GM21717 (cell line): ENCODE results near the gene TNS1.

Experiments
- ATAC-seq: cut with Tn5 transposase; IDR thresholded peaks from one replicate; pipeline ENCODE4 v1.9.1; 2021; ENCODE audit warnings: mild to moderate bottlenecking, moderate library complexity; ENCODE audit not compliant: unreplicated experiment

The TNS1 gene

DNA sequence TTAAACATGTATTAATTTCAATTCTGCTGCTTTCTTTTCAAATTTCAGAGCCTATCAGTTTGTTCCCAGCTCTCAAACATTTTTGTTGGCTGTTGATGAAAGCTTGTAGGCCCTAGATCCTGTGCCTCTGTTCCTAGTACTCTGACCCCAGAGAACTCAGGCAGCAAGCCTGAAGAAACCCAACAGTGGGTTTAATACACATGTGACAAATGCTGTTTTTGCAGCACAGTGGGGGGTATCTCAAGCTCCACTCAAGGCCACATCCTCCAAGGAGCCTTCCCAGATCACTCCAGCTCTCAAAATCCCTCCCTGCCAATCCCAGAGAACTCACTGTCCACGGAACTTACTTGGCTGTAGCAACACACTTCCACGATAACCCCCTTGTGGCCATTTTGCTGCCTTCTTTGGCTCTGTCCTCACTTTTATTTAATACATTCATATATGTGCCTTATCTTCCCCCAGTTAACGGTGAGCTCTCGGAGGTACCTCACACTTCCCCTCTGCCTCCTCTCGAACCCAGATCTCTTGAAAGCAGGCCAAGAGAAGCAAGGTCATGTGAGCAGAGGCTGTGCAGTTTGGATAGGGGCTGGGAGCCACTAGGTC lies 122.4 kb downstream of the TNS1 start:
- ATAC-seq: no peak

DNA sequence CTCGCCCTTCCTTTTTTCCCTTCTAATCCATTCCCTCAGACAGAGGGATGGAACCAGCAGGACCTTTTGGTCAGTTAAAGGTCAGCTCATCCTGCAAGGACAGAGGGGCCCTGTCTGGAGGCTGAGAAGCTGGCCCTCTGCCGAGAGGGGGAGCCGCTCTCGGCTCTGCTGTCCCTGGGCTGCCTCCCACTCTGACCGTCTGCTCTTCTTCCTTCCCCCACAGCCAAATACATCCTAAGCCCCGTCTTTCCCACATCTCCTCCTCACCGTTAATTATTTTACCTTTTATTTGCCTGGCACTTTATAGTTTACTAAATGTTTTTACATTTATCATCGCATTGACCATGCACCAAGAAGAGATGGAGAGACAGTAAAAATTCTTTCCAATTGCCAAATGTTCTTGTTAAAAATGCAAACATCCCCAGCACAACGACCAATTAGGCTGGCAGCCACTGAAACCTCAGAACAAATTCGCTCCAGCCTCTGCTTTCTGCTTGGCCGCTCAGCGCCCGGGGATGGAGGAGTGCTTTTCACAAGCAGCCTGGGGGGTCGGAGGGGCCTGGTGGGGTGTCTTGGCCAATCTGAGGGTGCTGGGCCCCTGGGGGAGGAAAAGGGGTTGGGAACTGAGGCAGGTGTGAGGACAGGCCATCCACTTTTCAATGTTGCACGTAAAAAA lies 123.7 kb downstream of the TNS1 start:
- no peak for ATAC-seq

DNA sequence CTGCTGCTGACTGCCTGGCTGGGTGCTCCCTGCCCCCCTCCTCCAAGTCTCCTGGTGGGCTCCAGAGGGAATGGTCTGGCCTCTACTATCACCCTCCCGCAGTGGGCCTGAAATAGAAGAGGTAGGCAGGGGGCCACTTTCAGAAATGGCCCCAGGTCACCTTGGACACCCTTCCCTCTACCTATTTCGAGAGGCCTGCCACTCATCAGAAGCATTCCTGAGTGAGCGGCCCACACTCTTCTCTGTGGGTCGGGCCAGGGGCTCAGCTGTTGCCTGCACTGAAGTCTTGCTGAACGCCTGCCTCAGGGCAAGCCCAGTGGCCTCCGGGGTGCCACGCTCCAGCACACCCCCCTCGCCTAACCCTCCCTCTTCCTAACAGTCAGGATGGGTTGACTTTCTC lies 124.9 kb downstream of the TNS1 start:
- no peak for ATAC-seq

DNA sequence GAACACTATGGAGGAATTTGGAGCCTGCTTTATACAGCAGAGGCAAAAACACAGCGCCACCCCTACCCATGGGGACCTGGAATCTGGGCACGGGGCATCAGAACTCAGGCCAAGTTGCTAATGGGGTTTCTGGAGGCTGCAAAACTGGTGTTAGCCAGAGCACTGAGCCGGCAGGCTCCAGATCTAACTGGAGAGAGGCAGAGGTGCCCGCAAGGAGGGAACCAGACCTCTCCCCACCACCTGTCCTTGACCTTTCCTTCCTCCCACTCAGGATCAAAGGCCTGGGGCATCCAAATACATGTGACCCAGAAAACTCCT lies 126.6 kb downstream of the TNS1 start:
- no peak for ATAC-seq

DNA sequence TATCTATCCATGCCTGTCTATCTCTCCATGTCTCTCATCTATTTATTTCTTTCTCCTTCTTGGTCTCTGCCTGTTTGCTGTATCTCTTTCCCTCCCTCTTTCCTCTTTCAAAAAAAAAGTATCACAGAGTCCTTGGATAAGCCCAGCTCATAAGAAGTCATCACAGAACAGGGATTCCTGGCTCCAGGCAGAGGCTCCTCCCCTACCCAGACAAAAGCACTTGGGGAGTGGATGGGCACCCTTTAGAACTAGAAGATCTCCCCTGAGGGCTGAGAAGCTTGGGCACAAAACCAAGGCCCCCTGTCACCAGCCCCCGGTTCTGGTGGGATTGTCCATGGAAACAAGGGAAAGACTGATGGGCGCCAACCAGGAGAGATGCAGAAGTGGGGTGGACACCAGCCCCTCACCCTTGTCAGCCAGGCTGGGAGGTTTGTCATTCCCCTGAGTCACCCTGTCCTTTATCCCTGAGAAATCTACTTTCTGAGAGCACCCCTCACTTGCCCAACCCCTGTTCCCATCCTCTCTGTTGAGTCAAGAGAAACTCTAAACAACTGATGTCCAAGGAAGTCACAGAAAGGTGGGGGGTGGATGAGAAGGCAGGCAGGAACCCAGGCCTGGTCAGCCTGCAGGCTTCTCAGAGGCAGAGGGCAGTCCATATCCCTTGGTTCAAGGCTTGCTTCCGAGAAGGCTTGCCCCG lies 127.1 kb downstream of the TNS1 start:
- no peak for ATAC-seq

DNA sequence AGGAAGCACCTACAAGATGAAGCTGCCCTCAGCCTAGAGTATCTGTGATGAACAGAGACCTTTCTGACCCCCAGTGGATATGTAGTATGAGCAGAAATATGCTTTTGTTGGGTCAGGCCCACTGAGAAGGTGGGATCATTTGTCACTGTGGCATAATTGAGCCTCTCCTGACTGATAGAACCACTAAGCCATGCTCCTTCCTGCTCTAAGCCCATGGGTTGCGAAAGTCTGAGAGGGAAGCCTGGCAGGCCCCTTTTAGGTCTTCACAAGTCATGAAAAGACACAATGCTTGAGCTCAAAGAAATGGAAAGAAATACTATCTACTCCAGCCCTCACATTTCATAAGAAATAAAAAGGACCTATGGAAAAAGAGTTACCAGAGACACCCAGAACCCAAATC lies 127.7 kb downstream of the TNS1 start:
- ATAC-seq: no peak

DNA sequence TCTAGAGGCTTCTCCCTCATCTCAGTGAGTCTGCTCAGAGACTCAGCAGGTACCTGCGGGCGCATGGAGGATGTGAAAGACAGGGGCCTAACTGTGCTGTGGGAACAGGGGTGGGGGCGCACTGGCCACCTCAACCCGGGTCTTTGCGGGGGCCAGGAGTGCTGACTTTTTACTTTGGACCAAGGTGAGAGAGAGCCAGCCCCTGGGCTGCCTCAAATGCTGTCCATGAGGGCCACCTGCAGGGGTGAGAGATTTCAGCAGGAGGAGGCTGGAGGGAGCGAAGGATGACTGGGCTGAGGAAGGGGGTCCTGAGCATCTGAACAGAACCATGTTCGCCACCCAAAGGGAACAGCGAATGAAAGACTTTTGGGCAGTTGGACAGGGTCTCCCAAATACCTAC lies 129.4 kb downstream of the TNS1 start:
- ATAC-seq: no peak

DNA sequence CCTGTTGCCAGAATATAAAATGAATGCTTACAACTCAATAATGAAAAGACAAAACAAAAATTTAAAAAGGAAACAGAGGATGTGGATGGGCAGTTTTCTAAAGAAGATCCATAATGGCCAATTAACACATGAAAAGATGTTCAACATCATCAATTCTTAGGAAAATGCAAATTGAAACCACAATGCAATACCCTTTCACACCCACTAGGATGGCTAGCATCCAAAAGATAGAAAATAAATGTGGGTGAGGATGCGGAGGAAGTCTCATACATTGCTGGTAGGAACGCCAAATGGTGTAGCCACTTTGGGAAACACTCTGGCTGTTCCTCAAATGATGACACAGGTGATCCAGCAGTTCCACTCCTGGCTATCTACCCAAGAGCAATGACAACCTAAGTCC lies 130.5 kb downstream of the TNS1 start:
- ATAC-seq: no peak

DNA sequence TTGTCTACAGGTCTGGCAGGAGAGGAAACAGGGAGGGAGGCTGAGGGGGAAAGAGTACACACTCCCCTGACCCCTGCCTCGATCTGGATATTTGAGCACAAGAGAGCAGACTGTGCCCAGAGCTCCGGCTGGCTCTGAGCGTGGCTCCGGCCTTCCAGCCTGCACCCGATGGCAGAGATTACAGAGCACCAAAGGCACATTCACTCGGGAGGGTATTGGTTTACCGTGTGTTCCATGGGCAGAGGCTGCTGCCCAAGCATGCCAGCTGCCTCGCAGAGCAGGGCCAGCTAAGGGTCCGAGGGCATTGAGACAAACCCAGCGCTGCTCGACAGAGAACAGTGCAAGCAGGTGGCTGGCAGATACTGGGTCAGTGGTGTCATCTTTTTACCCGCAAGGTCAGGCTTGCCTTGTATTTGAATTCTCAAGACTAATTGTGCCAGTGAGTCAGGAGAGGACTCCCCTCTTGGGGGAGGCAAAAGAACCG lies 132.2 kb downstream of the TNS1 start:
- ATAC-seq: no peak

DNA sequence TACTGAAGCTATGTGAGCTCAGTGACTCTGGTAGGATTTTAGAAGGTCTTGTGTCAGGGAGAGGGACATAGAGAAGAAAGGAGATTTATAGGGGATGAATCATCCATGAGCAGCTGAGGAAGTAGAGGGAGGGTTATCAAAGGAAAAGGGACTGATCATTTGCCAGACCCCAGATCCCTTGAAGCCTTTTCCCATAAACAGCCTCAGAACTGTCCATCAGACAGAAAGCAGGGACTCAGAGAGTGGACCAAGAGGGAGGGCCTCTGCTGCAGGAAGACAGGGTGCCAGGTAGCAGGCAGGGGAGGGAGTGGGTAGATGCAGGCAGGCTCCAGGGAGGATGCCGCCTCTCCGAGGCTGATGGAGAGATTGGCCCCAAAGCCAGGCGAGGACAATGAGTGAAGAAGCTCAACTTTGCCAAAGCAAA lies 133.9 kb downstream of the TNS1 start:
- no peak for ATAC-seq

DNA sequence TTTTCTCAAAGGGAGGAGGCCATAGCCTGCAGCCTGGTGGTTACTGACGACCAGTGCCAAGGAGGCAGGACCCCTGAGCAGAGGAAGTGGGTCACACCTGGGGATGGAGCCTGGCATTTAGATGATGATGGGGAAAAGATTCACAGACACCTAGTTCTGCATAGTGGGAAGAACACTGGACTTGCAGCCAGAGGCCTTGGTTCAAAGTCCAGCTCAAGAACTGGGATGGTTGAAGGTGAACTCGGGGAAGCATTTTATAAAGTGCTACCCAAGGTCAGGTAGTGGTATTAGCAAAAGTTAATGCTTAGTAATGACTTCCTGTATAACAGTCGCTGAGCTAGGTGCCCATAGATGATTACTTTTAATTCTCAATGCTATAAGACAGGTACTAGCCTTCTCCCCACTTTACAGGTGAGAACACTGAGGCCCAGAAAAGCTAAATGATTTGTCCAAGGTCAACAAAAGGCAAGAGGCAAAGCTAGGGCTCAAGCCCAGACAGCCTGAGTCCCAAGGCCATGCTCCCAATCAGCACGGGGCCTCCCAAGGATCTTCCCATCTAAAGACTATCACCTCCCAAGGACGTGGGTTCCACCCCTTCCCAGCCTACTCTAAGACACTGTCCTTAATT lies 134.4 kb downstream of the TNS1 start:
- ATAC-seq: no peak

DNA sequence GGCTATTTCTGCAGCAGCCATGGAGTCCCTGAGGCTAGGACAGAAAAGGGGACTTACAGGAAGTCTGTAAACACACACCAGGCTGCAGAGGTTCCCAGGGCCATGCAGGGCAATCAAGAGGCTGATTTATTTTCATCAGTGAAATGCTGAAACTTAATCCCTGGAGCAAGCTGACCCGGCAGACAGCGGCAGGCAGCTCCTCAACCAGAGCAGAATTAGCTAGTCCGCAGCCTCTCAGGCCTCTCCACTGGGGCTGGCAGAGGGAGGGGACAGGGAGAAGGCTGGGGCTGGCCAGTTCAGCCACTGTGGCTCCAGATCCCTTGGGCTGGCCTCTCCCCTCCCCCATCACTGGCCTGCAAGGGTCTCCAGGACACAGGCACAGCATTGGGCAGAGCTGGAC lies 136.3 kb downstream of the TNS1 start:
- no peak for ATAC-seq

DNA sequence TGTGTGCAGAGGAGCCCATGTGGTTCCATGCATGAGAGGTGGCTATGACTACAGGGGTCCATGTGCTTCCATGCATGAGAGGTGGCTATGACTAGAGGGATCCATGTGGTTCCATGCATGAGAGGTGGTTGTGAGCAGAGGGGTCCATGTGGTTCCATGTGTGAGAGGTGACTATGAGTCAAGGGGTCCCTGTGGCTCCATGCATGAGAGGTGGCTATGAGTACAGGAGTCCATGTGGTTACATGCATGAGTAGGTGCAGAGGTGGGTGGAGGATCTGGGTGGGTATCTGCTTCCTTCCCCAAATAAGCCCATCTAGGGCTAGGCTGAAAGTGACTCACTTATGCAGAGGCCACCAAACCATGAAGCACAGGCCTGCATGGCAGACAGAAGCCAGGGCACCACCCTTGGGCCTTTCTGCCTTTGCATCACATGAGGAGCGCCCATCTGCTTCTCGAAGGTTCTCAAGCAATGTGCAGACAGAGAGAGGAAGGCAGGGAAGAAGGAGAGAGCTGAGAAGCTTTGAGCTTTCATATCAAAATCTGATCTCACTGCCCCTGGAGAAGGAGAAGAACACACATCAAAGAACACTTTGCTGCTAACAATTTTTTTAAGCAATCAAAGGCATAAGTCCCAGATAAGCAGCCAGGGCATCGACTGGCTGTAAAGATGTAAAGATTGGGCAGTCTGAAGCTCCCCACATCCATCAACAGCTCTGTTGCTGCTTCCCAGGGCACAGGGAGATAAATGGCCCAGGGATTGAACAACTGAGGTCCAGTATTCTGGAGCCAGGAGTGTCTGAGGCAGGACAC lies 137.6 kb downstream of the TNS1 start:
- ATAC-seq: peak; percentile 67

DNA sequence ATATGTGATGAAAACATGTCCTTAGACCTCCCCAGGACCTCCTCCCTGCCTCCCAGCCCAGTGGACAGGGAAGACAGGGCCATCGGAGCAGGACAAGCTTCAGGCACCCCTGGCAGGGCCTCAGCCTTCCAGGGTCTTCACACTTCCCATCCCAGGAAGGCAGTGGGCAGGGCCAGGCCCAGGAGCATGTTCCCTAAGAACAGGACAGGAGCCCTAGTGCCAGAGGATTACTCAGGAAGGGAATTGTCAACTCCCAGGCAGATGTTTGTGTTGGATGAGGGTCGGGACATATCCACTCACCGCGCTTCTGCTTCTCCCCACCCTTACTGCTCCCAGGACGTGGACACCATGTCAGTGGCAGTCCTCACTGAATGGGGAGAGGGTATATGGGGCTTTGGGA lies 138.9 kb downstream of the TNS1 start:
- ATAC-seq: no peak

DNA sequence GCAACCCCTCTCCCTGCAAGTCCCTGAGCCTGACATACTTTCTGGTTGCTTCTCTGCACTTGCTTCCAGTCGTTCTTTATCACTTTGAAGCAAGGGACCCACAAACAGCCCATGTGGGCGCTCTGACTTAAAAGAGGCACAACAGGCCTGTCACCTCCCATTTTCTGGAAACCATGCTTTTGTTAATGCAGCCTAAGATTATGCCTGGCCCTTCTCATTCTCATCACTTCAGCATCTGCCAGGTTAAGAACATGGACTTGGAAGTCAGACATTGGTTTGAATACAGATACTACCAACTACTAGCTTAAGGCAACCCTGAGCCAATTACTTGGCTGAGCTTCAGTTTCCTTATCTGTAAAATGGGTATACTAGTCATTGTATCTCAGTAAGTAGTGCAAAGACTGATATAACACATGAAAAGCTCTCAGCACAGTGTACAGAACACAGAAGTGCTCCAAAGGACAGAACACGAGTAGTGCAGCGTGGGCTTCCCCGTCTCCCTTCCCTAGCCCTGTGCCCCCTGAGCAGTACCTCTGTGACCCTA lies 141.4 kb downstream of the TNS1 start:
- no peak for ATAC-seq

DNA sequence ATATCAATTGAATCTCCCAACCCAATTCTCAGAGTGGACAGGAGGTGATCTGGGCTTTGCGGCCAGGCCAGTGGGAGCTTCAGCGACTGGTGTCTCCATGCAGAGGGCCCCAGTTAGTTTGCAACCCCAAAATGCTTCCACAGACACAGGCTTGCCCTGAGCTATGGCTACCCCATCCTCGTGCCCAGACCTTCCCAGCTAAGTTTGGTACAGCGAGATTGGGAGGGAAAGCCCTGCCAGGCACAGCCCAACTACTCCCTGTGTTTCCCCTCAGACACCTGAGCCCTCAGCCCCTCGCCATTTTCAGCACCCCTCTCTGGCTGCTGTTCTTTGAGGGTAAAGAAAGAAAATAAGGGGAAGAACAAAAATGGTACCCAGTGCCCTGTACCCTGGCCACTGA lies 142.9 kb downstream of the TNS1 start:
- ATAC-seq: no peak

DNA sequence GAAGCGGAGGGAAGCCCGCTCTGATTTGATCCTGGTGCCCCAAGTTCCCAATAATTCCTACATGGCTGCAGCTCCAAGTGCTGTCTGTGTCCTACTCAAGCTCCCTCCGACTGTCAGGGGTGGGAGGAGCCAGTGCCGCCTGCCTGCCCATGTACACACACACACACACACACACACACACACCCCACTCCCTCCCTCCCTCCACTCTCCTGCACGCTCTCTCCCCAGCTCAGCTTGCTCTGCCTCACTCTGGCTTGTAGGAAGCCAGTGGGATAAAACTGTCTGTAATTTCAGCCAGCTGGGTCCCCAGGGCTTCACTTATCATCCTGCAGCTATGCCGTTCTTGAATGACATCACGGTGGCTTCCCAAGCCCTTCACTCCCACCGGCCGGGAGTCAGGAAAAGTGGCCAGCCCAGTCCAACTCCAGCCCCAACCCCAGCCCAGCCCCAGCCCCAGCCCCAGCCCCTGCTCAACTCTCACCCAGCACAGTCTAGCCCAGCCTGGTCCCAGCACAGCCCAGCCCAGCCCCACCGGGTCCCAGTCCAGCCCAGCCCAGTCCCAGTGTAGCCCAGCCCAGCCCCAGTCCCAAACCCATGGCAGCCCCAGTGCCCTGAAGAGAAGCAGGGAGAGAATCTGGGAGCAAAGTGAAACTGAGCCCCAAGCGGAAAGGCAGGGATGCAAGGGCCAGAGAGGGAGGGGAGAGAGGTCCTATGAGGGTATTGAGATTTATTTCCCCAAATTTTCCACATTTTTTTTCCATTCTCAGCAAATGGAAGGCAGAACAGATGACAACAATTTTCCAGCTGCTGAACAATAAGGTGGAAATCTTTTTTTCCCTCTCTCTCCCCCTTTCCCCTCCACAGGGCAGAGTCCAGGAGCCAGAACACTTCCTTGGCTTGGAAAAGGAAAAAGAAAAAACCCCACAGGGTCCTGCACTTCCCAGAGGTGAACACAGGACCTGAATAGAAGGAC lies 144.0 kb downstream of the TNS1 start:
- no peak for ATAC-seq

DNA sequence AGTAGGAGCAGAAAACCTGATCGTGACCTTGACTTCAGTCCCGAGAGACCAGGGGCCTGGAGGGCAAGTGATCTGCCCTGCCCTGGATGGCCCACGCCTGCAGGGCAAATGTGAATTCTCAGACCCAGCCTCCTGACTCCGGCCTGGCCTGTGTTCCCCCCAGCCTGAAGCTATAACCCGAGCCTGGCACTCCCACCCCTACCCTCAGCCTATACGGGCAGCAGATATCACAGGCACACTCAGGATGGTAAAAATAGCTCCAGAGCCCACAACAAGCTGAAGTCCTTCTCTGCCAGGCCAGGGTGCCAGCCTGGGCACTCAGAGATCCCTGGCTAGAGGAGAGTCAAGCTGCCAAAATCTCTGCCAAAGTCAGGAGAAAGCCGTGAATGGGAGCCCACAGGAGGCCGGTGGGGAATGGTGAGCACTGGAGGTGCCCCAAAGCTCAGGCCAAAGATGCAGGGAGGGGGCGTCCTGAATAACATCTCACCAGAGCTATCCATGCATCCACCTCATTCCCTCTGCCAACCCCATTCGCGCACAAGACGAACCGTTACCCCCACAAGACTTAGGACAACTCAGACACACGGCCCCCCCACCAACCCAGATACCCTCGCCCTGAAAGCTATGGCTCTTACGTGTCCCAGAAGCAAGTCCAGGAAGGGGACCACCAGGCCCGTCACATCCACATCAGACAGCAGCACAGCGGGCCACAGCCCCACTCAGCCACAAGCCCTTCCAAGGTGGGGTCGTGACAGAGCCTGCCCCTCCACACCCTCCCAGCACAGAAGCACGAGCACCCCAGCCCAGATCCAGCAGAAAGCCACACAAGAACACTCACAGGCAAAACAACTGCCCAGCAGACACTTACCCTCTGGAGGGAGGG lies 144.9 kb downstream of the TNS1 start:
- no peak for ATAC-seq

DNA sequence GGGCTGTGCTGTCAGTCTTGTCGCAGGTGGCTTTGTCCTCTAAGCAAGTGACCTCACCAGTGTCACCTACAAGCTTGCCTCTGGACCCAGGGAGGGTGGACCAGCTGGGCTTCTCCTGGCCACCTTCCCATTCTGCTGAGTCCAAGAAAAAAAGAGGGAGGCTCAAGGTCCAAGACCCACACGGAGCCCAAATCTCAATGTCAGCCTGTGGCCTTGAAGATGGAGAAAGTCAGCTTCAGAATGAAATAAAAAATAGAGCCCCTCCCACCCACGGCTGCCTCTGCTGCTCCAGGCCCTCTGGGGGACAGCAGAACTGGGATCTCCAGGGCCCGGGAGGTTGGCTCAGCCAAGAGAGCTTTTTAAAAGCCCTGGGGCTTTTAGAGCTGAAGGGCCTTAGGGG lies 145.9 kb downstream of the TNS1 start:
- ATAC-seq: no peak
